AG10803 (cell line): ENCODE results near the gene PALD1.

Experiments used
- DNase-seq: peaks from one replicate; pipeline ENCODE4 v3.0.0; 2010; ENCODE audit warnings: low read depth
- H3K4me3 ChIP-seq: 2 replicates; pipeline ENCODE4 v1.5.1; 2011; ENCODE audit warnings: mild to moderate bottlenecking, low read length, control low read depth
- CTCF ChIP-seq: conservative IDR thresholded peaks from 2 replicates; pipeline ENCODE4 v1.5.1; 2011; ENCODE audit warnings: mild to moderate bottlenecking, low read length, control low read depth, inconsistent platforms

PALD1 gene

GRCh38 chr10:70465832-70466231, 12.7 kb upstream of the PALD1 start:
- DNase-seq: no peak
- TF ChIP-seq CTCF: no peak
- H3K4me3 ChIP-seq: no peak overlapping the region

- DNase-seq: no peak
- no peak for TF ChIP-seq CTCF
- no peak overlapping the region for H3K4me3 ChIP-seq
Measured at GRCh38 chr10:70466951-70467350, 11.6 kb upstream of the PALD1 start.

- no peak for DNase-seq
- TF ChIP-seq CTCF: no peak
- H3K4me3 ChIP-seq: no peak overlapping the region
Measured at GRCh38 chr10:70472799-70473454, 5.6 kb upstream of the PALD1 start.

GRCh38 chr10:70474780-70475179, 3.8 kb upstream of the PALD1 start:
- H3K4me3 ChIP-seq: no peak overlapping the region
- no peak for TF ChIP-seq CTCF
- no peak for DNase-seq

- DNase-seq: no peak
- no peak overlapping the region for H3K4me3 ChIP-seq
- TF ChIP-seq CTCF: no peak
Measured at GRCh38 chr10:70475661-70476060, 2.9 kb upstream of the PALD1 start.

GRCh38 chr10:70476249-70477035, 2.1 kb upstream of the PALD1 start:
- no peak for DNase-seq
- no peak overlapping the region for H3K4me3 ChIP-seq
- TF ChIP-seq CTCF: no peak

- DNase-seq: no peak
- H3K4me3 ChIP-seq: no peak overlapping the region
- no peak for TF ChIP-seq CTCF
Measured at GRCh38 chr10:70477661-70478162, 855 bp upstream of the PALD1 start.
